ENCODE data around the gene B4GALNT4.

DNA sequence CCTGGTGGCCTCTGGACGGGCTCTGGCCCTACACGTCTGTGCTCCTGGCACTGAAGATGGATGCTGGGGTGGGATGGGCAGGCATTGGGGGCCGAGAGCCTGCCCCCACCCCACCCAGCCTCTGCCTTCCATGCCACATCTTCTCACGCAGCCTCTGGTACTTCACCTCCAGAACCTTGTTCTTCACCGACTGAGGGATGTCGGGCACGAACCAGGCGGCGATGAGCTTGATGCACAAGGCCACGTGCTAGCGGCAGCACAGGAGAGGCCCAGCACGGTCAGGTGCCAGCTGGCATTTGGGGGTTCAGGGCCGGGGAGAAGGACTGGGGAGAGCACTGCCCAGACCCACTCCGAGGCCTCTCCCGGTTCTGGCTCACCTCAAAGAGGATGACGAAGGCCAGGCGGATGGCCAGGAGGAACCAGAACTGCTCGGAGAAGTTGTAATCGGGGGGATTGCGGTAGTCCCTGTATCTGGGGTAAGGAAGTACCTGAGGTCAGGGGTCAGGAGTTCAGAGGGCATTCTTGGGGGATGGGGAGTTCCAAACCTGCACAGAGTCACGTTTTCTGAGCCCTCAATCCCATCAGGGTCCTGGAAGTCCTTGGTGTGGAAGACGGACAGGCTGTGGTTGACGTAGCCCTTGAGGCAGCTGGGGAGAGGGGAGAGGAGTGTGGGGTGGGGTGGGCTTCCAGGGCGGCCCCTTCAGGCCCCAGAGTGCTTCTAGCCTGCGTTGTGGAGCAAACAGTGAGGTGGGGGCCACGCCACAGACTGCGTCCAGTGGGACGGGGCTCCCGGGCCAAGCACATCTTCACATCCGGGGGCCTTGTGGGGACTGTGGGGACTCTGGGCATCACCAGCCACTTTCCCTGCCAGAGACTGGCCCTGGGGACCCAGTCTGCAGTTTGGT is 49.3 kb downstream of the B4GALNT4 start:
- no peak for TF ChIP-seq CTCF (IDR thresholded peaks at IDR 0.05)
- TF ChIP-seq POLR2A (IDR thresholded peaks at IDR 0.05), result no peak
